IMR-90 (cell line): ENCODE measurements around the gene YAE1. TPM values are rescaled to one million over a fixed set of nuclear protein-coding genes. Genes with fewer than 3 reads are reported as not detected.

Source experiments
- ATAC-seq: fragments of 200-7000 bp; cut with Tn5 transposase; 2 replicates; pipeline ENCODE4 v1.9.1; 2020; ENCODE audit warnings: low read depth, mild to moderate bottlenecking, moderate library complexity
- BruUV-seq: library from RNA; stranded (reverse); fragments of 400-500 nt; replicated peaks from 2 replicates; lab custom pipeline; 2021; lab: Mats Ljungman, UMichigan
- CTCF ChIA-PET: fragments of 300-600 bp; formaldehyde crosslinking; extraction: SDS; loops from one replicate; lab custom pipeline; 2021; ENCODE audit warnings: antibody characterized with exemption; lab: Yijun Ruan, JAX
- POLR2A ChIA-PET: fragments of 300-600 bp; sonication (Branson Sonifier 250); formaldehyde crosslinking; loops from one replicate; lab custom pipeline; 2022; ENCODE audit warnings: antibody characterized with exemption; ENCODE audit not compliant: unreplicated experiment; lab: Charles Lee
- DNase-seq: peaks from one replicate; pipeline ENCODE4 v3.0.0; 2013
- H2AFZ ChIP-seq: replicated peaks from 2 replicates; pipeline ENCODE3; 2013; ENCODE audit warnings: low read length, mild to moderate bottlenecking; ENCODE audit not compliant: poor library complexity
- H2AK5ac ChIP-seq: 2 replicates; pipeline ENCODE4 v1.6.1; 2013; ENCODE audit warnings: low read depth, low read length, inconsistent platforms
- H2AK9ac ChIP-seq: replicated peaks from 2 replicates; pipeline ENCODE3; 2013; ENCODE audit warnings: mild to moderate bottlenecking, low read depth, low read length, moderate library complexity; ENCODE audit not compliant: poor library complexity
- H2BK120ac ChIP-seq: 2 replicates; pipeline ENCODE4 v1.6.1; 2013; ENCODE audit warnings: low read depth, low read length, inconsistent platforms
- H2BK15ac ChIP-seq: 3 replicates; pipeline ENCODE4 v1.6.1; 2013; ENCODE audit warnings: low read depth, low read length, inconsistent platforms
- H2BK20ac ChIP-seq: 2 replicates; pipeline ENCODE4 v1.6.1; 2013; ENCODE audit warnings: low read depth, mild to moderate bottlenecking, inconsistent platforms, low read length, moderate library complexity
- H2BK5ac ChIP-seq: 2 replicates; pipeline ENCODE4 v1.6.1; 2013; ENCODE audit warnings: mild to moderate bottlenecking, low read depth, low read length, inconsistent platforms; ENCODE audit not compliant: poor library complexity, severe bottlenecking
- H3K14ac ChIP-seq: replicated peaks from 2 replicates; pipeline ENCODE4 v1.6.1; 2013; ENCODE audit warnings: low read depth, low read length, inconsistent platforms
- H3K18ac ChIP-seq: 2 replicates; pipeline ENCODE4 v1.6.1; 2013; ENCODE audit warnings: low read depth, low read length, control low read depth
- H3K23ac ChIP-seq: 2 replicates; pipeline ENCODE4 v1.6.1; 2013; ENCODE audit warnings: low read depth, low read length, inconsistent platforms
- H3K27ac ChIP-seq: 2 replicates; pipeline ENCODE4 v1.5.1; 2013; ENCODE audit warnings: mild to moderate bottlenecking, control low read depth, low read length; ENCODE audit not compliant: insufficient read depth
- H3K27me3 ChIP-seq: 2 replicates; pipeline ENCODE4 v1.6.1; 2013; ENCODE audit warnings: low read length; ENCODE audit not compliant: control insufficient read depth, insufficient read depth
- H3K36me3 ChIP-seq: 2 replicates; pipeline ENCODE4 v1.6.1; 2013; ENCODE audit warnings: low read length, mixed read lengths; ENCODE audit not compliant: control insufficient read depth, insufficient read depth
- H3K4ac ChIP-seq: 2 replicates; pipeline ENCODE4 v1.6.1; 2013; ENCODE audit warnings: low read depth, low read length, inconsistent platforms
- H3K4me1 ChIP-seq: 2 replicates; pipeline ENCODE4 v1.6.1; 2013; ENCODE audit warnings: low read length, mixed read lengths; ENCODE audit not compliant: control insufficient read depth, insufficient read depth
- H3K4me2 ChIP-seq: 2 replicates; pipeline ENCODE4 v1.6.1; 2013; ENCODE audit warnings: low read depth, mild to moderate bottlenecking, control low read depth, low read length, moderate library complexity
- H3K4me3 ChIP-seq: 2 replicates; pipeline ENCODE4 v1.5.1; 2013; ENCODE audit warnings: low read depth, mild to moderate bottlenecking, control low read depth, low read length, moderate library complexity; ENCODE audit not compliant: insufficient read depth
- H3K56ac ChIP-seq: 2 replicates; pipeline ENCODE4 v1.6.1; 2013; ENCODE audit warnings: low read length, inconsistent platforms; ENCODE audit not compliant: insufficient read depth; ENCODE audit errors: extremely low read depth
- H3K79me1 ChIP-seq, 2 experiments: 2 replicates each; pipeline ENCODE4 v1.6.1; 2013; ENCODE audit warnings: low read length in 2 of 2, inconsistent platforms in 1 of 2, low read depth in 1 of 2
- H3K9ac ChIP-seq: 2 replicates; pipeline ENCODE4 v1.6.1; 2013; ENCODE audit warnings: low read depth, low read length, control low read depth
- H3K9me1 ChIP-seq: 2 replicates; pipeline ENCODE4 v1.6.1; 2013; ENCODE audit warnings: low read length, inconsistent platforms; ENCODE audit not compliant: insufficient read depth
- H3K9me3 ChIP-seq: 2 replicates; pipeline ENCODE4 v1.6.1; 2013; ENCODE audit warnings: low read length; ENCODE audit not compliant: control insufficient read depth, insufficient read depth
- H4K20me1 ChIP-seq: 2 replicates; pipeline ENCODE4 v1.6.1; 2013; ENCODE audit warnings: low read length, inconsistent platforms; ENCODE audit not compliant: insufficient read depth
- H4K5ac ChIP-seq: 2 replicates; pipeline ENCODE4 v1.6.1; 2013; ENCODE audit warnings: mild to moderate bottlenecking, low read depth, low read length, control low read depth
- H4K8ac ChIP-seq, 2 experiments: 2 replicates each; pipeline ENCODE4 v1.6.1; 2013; ENCODE audit warnings: low read depth in 2 of 2, low read length in 2 of 2, control low read depth in 1 of 2, inconsistent platforms in 1 of 2
- H4K91ac ChIP-seq: 2 replicates; pipeline ENCODE4 v1.6.1; 2013; ENCODE audit warnings: low read depth, low read length, inconsistent platforms; ENCODE audit not compliant: insufficient read depth
- BHLHE40 ChIP-seq: fragments of 150-350 bp; IDR thresholded peaks from 2 replicates; pipeline ENCODE4 v1.6.1; 2016; ENCODE audit warnings: mild to moderate bottlenecking, low read depth, low read length
- CEBPB ChIP-seq: IDR thresholded peaks from 2 replicates; pipeline ENCODE4 v1.6.1; 2012; ENCODE audit warnings: low read depth, low read length, improper control_type of control experiment
- FOS ChIP-seq: fragments of 150-350 bp; IDR thresholded peaks from 2 replicates; pipeline ENCODE4 v1.6.1; 2016; ENCODE audit warnings: low read depth, low read length
- MAFK ChIP-seq: IDR thresholded peaks from 2 replicates; pipeline ENCODE4 v1.6.1; 2012; ENCODE audit warnings: low read depth, low read length, improper control_type of control experiment
- NFE2L2 ChIP-seq: fragments of 150-350 bp; IDR thresholded peaks from 2 replicates; pipeline ENCODE4 v1.6.1; 2016; ENCODE audit warnings: low read depth, mild to moderate bottlenecking, low read length
- RAD21 ChIP-seq: IDR thresholded peaks from 2 replicates; pipeline ENCODE4 v1.6.1; 2012; ENCODE audit warnings: low read length, improper control_type of control experiment
- RCOR1 ChIP-seq: IDR thresholded peaks from 2 replicates; pipeline ENCODE4 v1.6.1; 2012; ENCODE audit warnings: mild to moderate bottlenecking, low read length, improper control_type of control experiment; ENCODE audit not compliant: insufficient replicate concordance
- WGBS, 2 experiments: methylation state at CpG; one replicate each; pipeline versions ENCODE4 v1.1.5 to v1.1.7; 2013; ENCODE audit warnings: missing lambda C conversion rate in 2 of 2; ENCODE audit not compliant: insufficient read length in 1 of 2; ENCODE audit errors: extremely low coverage in 2 of 2; 5-methylcytosine and 5-hydroxymethylcytosine counted together
- dilution Hi-C: fragments of 300-500 bp; cut with HindIII; formaldehyde crosslinking; loops from one replicate; pipeline ENCODE4 v1.14.3; 2018; ENCODE audit warnings: low sequenced_read_pairs; ENCODE audit not compliant: unreplicated experiment
- in situ Hi-C: fragments of 300-500 bp; cut with MboI; formaldehyde crosslinking; loops from 3 replicates; pipeline ENCODE4 v1.14.3; 2019; ENCODE audit warnings: low sequenced_read_pairs, inconsistent platforms, mixed read lengths
- intact Hi-C: fragments of 100-400 bp; cut with micrococcal nuclease; formaldehyde crosslinking; loops from 2 replicates; pipeline ENCODE4 v1.10.0; 2022
- polyA plus RNA-seq, 3 experiments: library from polyadenylated mRNA; depleted of rRNA; stranded (reverse); fragments of >200 nt; gene quantifications; 2 replicates each; pipeline ENCODE4 v1.2.3, GENCODE V29; 2012; ENCODE audit warnings: low replicate concordance in 1 of 3
- total RNA-seq: library from RNA; depleted of rRNA; stranded (reverse); fragments of >200 nt; gene quantifications from 2 replicates; pipeline ENCODE4 v1.2.3, GENCODE V29; 2012
- TF ChIP-seq, protein P1 (sequence below): fragments of 150-350 bp; IDR thresholded peaks from 2 replicates; pipeline ENCODE4 v1.6.1; 2017; ENCODE audit warnings: mild to moderate bottlenecking, antibody characterized with exemption, low read length, low read depth
- TF ChIP-seq, protein P2 (sequence below): fragments of 150-350 bp; IDR thresholded peaks from 2 replicates; pipeline ENCODE4 v1.6.1; 2016; ENCODE audit warnings: low read depth, mild to moderate bottlenecking, low read length, moderate library complexity, borderline replicate concordance

Gene YAE1
- total and polyA plus RNA-seq, 2 of the 4 experiments (the other 2 are of a cell fraction): 28.6 to 36.7 TPM

DNA sequence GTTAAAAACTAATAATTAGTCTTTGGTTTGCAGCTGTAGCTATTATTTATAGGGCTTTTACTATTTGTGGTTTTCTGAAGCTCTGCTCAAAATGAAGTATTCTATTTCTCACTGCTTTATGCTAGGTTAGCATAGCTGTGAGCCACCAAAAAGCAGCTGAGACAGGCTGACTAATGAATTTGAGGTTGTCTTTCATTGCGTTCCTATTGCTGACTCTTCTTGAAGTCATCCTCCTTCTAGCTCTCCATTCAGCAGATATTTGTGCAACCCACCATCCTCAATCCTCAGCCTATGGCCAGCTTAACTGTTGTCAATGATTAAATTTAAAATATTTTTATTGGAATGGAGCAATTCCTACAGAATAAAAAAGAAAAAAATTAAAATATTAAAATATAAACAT is 55.1 kb downstream of the YAE1 start:
- POLR2A ChIA-PET: interaction anchor here (0.6 to 1.2 kb wide), 3 partner anchors 12 to 125 kb away, joined by 3 to 4 read pairs (median 3); no protein-coding TSS in a partner anchor

More for the DNA sequence above, 55.1 kb downstream of the YAE1 start:
- peaks cover 15% of the 10 kb centered on the region; the same call in 1 of the 2 replicates for H4K20me1 ChIP-seq
- H3K9me3 ChIP-seq: no peaks in the 10 kb centered on the region
- peaks cover under 1% of the 10 kb centered on the region for H3K9me1 ChIP-seq
- H2AK9ac ChIP-seq: no peak overlapping the region
- no peak overlapping the region for H3K14ac ChIP-seq
- H3K4ac ChIP-seq: no peak overlapping the region
- no peak overlapping the region for H2BK15ac ChIP-seq
- no TSS peak for BruUV-seq
- H3K36me3 ChIP-seq: no peaks in the 10 kb centered on the region
- H4K91ac ChIP-seq: no peak overlapping the region
- H3K27me3 ChIP-seq: no peaks in the 10 kb centered on the region
- H2BK120ac ChIP-seq: no peak overlapping the region
- CTCF ChIA-PET: interaction anchor here (0.7 to 0.9 kb wide), 3 partner anchors 11 to 125 kb away, joined by 3 read pairs; no protein-coding TSS in a partner anchor
- no peak overlapping the region for H3K4me2 ChIP-seq
- peak overlapping the region; percentile 82 for H2BK5ac ChIP-seq
- H3K4me3 ChIP-seq: no peak overlapping the region
- peaks cover 17 to 26% of the 10 kb centered on the region in 2 experiments; a peak in 3 of 4 replicates for H3K79me1 ChIP-seq
- TF ChIP-seq RCOR1 (peak; percentile 59), CEBPB (peak; percentile 84), NFE2L2 (peak; percentile 63; the same call in 1 of the 2 replicates), BHLHE40 (no peak), FOS (peak; percentile 28; the same call in 1 of the 2 replicates), MAFK (peak; percentile 87), RAD21 (no peak)
- TF ChIP-seq, protein P1, sequence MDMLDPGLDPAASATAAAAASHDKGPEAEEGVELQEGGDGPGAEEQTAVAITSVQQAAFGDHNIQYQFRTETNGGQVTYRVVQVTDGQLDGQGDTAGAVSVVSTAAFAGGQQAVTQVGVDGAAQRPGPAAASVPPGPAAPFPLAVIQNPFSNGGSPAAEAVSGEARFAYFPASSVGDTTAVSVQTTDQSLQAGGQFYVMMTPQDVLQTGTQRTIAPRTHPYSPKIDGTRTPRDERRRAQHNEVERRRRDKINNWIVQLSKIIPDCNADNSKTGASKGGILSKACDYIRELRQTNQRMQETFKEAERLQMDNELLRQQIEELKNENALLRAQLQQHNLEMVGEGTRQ: no peak
- TF ChIP-seq, protein P2, sequence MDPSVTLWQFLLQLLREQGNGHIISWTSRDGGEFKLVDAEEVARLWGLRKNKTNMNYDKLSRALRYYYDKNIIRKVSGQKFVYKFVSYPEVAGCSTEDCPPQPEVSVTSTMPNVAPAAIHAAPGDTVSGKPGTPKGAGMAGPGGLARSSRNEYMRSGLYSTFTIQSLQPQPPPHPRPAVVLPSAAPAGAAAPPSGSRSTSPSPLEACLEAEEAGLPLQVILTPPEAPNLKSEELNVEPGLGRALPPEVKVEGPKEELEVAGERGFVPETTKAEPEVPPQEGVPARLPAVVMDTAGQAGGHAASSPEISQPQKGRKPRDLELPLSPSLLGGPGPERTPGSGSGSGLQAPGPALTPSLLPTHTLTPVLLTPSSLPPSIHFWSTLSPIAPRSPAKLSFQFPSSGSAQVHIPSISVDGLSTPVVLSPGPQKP: no peak
- no peak overlapping the region for H2AK5ac ChIP-seq
- peak; percentile 97 for DNase-seq
- no peak overlapping the region for H2AFZ ChIP-seq
- no peak overlapping the region for H4K5ac ChIP-seq
- H3K4me1 ChIP-seq: peaks cover 8% of the 10 kb centered on the region; the same call in 1 of the 2 replicates
- in situ Hi-C loops: no loop called here
- no peak overlapping the region for H3K27ac ChIP-seq
- no peak overlapping the region for H3K23ac ChIP-seq
- ATAC-seq: peak; percentile 36
- intact Hi-C loops: loop anchor here (1.0 kb wide), 1 partner anchor 125 kb away; no protein-coding TSS in a partner anchor
- H2BK20ac ChIP-seq: no peak overlapping the region
- H3K9ac ChIP-seq: no peak overlapping the region
- H3K56ac ChIP-seq: no peak overlapping the region
- dilution Hi-C loops: no loop called here
- H4K8ac ChIP-seq: no peak overlapping the region
- WGBS, 2 experiments: no CpG with 5 or more reads among the region's 1 CpG
- no peak overlapping the region for H3K18ac ChIP-seq
